GM21825 (cell line): ENCODE data around the gene PYHIN1.

Experiments
- ATAC-seq: cut with Tn5 transposase; IDR thresholded peaks from one replicate; pipeline ENCODE4 v1.9.1; 2021; ENCODE audit warnings: mild to moderate bottlenecking, moderate library complexity; ENCODE audit not compliant: unreplicated experiment

The PYHIN1 gene

DNA sequence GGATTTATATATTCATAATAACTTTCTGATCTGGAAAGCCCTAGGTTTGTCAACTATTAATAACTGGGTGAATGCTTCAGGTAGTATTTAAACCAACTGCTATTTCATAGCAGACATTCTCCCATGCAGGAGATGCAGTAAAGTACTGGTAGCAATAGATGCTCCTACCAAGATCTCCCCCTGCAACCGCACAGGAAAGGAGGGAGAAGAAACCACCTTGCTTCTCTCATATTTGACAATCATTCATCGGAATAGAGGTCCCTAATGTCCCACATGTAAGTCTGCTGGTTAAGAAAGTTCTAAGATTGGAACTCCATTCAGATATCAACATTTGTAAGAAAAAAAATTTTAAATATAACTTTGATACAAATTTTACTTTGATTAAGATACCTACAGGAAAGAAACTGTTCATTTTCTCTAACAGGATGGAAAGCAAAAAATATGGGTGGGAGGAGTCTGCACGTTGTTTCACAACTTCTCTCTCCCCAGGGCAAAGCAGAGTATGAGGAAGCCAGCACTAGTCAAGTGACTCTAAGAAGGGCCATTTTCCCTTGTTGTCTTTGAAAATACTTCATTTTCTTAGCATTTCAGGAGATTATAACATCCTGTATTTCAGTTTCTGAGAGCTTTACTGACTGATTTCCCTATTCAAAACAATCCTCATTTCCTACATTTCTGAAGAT is at the start of gene PYHIN1:
TSS of gene PYHIN1 (plus strand) at position 498 of the 683 bp plus-strand sequence. CDS start 5,359 bp downstream, outside the sequence.
- ATAC-seq: no peak

DNA sequence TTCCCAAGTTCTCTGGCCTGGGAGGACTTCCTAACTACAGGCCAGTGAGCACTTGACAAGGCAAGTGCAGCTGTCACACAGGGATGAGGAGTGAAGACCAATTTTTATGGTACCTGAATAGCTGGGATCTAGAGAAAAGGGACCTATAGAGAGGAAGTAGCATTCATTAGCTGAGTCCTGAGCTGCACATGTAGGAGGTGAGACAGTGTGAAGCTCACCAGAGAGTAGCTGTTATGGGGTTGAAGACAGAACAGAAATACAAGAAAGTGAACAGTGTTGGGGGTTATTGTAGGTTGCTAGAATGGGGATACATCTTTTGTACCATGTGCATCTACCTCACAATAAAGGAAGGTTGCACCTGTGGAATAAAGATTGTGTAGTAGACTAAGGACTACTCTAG is 37.7 kb upstream of the PYHIN1 start:
- ATAC-seq: no peak

DNA sequence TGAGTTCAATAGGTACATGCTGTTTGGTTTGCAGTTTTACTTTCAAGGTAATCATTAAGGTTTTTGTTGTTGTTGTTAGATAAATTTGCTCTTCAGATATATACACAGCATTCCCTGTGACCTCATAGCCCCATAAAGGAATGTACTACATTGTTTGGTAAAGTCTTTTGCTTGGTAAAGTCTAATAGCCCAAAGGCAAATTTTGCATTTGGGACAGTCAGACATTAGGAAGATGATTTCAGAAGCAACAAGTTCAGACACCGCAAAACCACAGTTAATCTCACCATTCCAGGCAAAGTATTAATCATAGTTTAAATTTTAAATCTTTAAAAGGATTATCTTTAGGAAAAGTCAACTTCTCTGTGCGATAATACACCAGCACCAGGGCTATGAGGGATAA is 32.6 kb upstream of the PYHIN1 start:
- no peak for ATAC-seq

DNA sequence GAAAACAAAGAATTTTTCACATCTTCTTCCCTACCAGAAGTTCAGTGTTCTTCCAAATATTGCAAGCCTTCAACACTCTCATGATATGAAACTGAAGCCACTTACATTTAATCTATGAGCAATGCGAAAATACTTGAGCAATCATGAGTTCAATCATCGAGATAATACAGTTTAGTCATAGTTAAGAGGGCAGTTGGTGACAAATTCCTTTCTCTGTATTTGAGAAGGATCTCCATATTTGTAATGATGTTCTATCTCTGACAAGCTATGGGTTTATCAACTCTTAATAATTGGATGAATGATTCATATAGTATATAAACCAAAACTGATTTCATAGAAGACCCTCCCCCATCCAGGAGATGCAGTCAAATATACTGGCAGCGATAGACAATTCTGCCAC is 29.7 kb upstream of the PYHIN1 start:
- no peak for ATAC-seq

DNA sequence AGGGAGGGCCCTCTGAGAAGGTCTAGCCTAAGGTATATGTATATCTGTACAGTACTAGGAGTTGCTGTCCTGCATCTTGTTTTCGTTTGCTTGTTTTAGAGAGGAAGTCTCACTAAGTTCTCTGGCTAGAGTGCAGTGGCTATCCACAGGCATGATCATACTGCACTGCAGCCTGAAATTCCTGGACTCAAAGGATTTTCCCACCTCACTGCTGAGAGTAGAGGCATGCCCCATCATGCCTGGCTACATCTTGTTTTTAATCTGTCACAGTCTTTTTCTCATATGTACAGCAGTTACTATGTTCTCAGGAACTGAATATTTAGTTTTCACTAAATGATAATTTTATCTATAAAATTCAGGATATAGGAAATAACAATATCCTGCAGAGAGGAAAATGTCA is 15.3 kb upstream of the PYHIN1 start:
- no peak for ATAC-seq

DNA sequence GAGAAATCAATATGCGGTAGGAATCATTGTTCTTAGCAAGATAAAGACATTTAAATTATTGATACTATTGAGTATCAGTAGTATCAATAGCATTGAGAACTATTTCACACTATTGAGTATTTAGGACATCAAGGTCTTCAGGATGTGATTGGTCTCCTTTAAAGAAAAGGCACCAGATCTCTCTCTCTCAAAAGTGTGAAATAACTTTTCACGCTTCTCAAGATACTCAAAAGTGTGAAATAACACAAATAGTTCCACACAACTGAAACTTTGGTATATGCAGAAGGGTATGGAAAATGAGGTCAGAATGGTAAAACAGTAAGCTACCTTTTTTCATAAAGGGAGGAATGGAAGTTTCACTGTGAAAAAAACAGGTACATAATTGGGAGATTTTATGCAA is 6.7 kb upstream of the PYHIN1 start:
- no peak for ATAC-seq

DNA sequence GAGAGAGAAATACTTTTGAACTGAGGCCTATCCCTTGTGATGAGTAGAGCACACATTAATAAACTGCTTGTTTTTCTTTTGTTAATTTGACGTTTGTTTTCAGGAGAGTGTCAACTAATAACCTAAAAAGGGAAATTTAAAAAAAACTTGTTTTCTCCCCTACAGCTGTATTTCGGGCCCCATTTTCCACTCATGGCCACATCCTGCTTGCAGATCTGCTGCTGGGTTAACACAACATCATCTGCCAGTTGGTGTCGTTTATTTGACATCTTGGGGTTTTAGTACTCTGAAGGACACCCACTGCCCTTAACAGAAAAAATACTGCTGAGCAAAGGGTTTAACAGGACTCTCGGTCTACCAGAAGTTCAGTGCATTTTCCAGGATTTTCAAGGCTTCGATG is 848 bp upstream of the PYHIN1 start:
- no peak for ATAC-seq

DNA sequence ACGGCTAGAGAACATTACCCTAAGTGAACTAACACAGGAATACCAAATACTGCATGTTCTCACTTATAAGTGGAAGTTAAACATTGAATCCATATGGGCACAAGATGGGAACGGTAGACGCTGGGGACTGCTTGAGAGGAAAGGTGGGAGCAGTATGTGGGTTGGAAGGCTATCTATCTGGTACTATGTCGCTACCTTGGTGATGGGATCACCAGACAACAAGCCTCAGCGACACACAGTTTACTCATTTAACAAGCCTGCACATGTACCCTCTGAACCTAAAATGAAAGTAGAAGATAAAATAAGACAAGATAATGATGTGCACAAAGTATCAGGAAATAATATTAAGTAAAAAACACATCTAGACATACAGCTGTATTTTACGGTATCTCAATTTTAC is 819 bp downstream of the PYHIN1 start:
- ATAC-seq: no peak

DNA sequence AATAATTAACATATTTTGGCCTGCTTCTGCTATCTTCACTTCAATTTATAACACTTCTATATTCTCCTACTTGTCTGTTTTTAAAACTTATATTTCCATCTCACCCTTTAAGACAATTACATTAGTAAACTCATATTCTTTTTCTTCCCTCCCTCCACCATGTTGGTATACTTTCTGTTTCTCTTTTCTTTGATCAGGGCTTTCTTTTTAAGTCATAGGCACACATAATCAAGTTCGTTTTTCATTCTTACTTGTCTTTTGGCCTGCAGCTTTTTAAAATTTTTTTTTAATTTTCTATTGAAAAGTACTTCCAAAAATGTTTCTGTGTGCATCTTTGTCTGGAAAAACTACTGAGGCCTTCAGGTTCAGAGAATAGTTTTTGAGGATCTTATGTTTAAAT is 2.3 kb downstream of the PYHIN1 start:
- ATAC-seq: no peak

DNA sequence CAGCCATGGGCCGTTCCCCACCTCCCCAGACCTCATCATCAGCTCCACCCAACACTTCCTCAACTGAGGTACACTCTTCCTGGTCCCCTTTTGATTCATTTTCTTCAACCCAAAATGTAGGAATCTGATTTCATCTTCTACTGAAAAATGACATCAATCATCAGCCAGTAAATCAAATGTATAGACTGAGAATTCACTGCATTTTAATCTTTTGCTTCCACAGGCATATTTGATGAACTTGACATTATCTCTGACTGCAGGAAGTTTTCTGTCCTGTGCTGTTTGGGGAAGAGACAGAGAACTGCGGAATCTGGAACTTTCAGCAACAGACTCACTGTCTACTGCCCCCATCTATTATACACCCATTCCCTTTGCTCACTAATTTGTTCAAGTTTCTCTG is 7.8 kb downstream of the PYHIN1 start:
- ATAC-seq: no peak

DNA sequence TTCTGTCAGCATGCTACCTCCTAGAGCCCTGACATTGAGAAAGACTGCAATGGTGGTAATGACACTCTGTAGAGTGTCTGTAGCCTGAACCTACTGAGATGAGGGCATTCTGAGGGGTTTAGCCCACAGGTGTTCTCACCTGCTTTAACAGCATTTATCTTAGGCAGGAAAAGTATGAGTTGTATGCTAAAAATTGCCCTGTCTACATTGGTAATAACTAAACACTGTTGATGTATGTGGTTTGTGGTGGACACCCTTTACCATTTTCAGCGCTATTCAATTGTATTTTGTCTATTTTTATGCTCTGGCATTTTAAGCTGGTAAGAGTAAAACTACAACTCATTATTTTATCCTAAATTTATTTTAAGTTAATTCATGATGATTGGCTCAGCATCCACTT is 10.0 kb downstream of the PYHIN1 start:
- no peak for ATAC-seq

DNA sequence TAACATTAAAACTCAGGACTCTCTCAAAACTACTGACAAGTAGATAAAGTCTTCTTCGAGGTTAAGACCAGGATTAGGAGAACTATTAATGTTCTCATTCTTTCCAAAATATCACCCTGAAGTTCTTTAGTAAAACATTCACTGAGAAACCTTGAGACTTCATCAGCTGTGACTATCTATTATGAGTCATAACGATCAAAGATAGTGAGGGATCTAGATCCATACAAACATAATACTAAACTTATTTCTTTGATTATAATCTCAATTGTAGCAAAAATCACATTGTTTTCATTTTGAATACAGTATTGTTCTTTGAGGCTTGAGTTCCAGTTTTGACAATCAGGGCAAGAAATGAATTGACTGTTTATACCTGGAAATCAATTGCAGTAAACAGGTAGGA is 11.1 kb downstream of the PYHIN1 start:
- ATAC-seq: no peak

DNA sequence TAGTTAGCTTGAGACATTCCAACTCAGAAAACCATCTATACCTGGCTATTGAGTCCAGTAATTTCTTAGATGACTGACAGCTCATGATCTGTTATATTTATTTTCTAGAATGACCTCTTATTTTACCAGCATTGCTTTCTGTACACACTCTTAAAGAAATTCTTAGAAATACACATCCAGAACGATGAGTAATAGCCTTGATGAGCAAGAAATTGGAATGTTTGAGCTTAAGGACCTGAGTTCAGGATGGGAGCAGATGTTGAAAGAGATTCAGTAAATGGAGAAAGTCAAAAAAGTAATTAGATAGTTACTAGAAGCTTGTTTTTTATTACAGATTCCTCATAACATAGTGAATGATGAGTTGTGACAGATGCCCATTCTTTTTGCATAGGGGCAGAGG is 11.7 kb downstream of the PYHIN1 start:
- ATAC-seq: no peak

DNA sequence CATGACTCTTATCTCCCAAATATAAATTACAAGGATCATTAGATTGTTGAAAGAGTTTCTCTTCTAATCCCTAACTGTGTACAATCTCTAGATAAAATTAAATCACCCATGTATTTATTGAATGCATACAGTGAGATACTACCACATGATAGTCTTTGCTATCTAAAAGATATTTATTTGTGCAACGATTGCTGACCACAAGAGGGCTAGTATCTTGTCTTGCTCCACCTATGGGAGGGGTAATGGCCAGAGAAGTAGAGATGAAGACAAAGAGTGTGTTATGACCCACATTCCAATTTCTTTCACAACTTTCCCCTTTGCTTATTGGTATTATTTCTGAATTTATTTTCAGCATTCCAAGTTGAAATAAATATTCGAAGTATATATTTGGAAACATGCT is 13.7 kb downstream of the PYHIN1 start:
- no peak for ATAC-seq

DNA sequence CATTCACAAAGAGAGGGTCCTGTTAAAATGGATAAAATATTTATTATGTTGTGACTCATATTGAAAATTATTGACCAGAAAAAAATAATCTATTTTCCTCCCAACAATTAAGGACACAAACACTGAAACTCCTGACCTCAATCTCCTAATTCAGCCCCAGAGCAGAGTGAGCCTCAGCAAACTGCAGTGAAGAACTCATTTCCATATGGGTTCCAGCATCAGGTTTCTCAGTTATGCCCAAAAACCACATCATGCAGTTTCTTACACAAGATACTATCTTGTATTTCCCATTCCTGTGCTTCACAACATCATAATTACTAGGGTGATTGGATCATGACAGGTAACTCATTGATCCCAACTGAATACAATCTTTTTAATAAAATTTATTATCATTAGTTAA is 15.4 kb downstream of the PYHIN1 start:
- no peak for ATAC-seq

DNA sequence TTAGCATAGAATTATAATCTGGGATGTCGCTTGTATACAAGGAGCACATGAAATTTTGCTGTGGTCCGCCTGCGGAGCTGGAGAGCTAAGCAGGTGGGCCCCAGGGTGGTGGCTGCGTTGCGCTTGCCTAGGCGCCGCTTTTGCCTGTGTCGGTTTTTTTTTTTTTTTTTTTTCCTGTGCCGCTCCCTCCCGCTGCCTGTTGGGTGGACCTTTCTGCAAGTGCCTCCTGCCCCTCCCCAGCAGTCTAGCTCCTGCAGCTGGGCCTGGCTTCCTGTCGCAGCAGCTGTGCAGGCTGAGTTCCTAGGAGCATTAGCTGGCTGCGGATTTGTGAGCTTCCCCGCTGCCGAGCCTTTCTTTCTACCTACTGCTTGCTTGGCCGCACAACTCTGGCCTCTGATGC is 20.6 kb downstream of the PYHIN1 start:
- ATAC-seq: peak; percentile 75

DNA sequence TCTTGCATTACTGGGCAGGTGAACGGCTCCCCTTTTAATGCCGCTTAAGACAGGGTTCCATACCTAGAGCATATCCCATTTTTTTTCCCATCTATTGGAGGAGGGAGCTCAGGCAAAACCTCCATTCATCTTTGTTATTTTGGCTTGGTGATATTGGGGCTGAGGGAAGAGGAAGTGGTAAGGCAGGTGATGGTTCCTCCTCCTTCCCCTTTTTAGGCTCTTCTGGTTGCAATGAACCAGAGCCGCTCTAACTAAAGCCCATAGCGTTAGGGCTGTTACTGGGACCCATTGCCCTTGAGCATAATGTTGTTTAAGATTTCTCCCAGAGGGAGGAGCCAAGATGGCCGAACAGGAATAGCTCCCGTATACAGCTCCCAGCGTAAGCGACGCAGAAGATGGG is 21.1 kb downstream of the PYHIN1 start:
- ATAC-seq: no peak

DNA sequence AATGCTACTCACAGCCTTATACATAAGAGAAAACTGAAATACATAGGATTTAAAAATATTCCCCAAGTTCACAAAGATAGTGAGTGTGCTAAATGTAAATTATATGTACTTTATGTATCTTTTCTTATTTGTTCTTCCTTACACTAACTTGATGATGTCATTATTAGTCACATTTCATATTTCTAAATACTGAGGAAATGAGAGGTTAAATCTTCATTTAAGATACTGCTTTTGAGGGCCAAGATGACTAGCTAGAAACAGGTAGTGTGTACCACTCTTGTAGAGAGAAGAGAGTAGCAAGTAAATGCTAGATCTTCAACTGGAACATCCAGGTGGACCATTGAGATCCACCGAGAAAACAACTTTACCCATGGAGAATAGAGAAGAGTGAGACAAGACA is 29.8 kb downstream of the PYHIN1 start:
- no peak for ATAC-seq

DNA sequence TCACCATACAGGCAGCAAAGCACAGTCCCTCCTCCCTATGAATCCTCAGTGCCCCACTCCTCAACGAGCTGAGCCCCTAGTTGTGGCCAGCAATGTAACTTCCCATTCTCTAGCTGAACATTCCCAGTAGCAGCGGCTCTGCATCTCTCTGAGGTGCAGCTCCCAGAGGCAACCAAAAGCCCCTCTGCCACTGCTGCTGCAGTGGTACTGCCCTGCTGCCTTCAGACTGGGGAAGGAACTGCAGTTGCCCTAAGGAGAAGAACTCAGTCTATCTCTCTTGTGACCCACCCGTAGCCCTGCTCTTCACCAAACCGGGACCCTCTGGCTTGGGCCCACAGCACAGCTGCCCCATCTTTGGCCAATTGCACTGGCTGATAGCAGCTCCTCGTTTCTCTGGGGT is 31.6 kb downstream of the PYHIN1 start:
- no peak for ATAC-seq

DNA sequence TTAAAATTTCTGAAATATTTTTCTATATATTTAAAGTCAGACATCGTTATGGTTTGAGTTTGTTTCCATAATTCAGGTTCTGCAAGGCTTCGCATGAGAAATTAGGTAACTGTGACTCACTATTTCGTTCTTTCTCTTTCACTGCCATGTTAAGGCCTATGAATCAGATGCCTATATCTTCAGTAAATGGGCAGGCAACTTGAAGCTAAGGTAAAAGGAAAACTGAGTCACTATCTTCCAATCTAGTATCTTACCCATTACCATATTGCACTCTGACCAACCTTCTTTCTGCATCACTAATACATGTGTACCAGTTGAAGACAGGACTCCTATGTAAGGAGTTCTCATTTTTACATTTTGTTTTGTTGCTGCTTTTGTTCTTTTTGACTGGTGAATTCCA is 37.8 kb downstream of the PYHIN1 start:
- no peak for ATAC-seq

DNA sequence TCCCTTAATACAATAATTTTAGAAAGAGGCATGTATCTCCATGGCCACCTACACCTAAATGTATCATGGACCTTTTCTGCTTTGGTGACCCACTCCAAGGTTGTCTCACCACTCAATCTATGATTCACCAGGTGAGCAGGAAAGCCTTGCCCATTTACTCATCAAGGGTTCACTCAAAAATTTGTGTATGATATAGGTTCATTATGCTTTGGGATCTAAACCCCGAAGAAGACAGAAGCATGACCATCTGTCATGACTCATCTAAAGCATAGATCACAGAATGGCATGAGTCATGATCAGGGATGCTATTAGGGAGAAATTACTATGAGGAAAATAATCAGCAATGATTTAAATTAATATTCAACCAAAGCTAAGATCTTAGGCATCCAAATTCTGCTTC is 38.5 kb downstream of the PYHIN1 start:
- no peak for ATAC-seq

DNA sequence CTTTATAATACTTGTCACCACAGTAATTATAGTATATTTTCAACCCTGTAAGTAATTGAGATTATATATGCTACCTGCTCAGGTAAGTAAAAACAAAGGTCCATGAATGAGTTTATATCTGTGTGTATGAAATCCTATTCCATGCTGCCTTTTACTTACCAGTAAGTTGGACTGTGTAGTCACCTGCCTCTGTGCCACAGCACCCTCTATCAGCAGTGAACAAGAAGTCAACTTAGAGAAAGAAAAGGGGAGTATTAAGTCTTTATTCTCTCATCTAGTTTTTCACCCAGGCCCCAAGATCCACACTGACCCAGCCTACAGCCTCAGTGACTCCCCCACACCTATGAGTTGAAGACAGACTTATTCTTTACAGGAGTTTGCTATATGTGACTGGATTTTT is 41.5 kb downstream of the PYHIN1 start:
- ATAC-seq: no peak

DNA sequence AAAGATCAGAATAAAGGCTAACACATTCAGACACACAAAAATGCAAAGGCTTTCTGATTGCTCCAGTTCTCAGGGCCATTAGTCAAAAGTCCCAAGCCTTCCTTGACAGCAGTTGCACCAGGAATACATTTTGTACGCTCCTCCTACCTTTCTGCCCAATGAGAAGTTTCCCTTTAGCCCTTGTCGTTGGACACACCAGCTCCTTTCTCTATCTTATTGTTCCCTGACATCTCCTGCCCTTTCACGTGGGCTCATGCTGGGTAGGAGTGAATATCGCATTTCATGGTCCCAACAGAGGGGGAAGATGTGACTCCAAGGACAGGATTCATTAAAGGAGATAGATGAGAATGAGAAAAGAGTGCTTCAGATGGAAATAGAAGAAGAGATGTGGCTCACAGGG is 44.9 kb downstream of the PYHIN1 start:
- no peak for ATAC-seq
